ENCODE results near the gene PLS3. TPM values are rescaled to one million over a fixed set of nuclear protein-coding genes. Genes with fewer than 3 reads are reported as not detected.

Gene PLS3
- total and polyA plus RNA-seq, 8 donors, result 11.4 to 42.0 (median 23.2) TPM

DNA sequence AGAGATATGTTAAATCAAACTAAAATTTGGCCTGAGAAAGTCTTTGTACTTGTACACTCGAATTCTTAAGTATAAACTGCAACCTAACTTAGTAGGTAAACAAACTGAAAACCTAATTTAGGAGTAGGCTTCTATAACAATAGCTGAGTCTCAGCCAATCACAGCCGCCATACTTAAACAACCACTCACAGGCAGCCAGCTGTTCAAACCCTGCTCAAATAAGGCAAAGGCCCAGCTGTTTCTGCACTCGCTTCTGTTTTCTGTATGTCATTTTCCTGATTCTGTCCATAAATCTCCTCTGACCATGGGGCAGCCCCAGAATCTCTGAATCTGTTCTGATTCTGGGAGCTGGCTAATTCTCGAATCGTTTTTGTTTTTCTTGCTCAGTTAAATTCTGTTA is 7.8 kb upstream of the PLS3 start:
- H3K9me3 ChIP-seq, result no peaks in the 10 kb centered on the region
- WGBS, 2 donors, result 50 to 74% methylated on average over 5 of the region's 5 CpGs
- no peak for DNase-seq
- TF ChIP-seq, protein P1, sequence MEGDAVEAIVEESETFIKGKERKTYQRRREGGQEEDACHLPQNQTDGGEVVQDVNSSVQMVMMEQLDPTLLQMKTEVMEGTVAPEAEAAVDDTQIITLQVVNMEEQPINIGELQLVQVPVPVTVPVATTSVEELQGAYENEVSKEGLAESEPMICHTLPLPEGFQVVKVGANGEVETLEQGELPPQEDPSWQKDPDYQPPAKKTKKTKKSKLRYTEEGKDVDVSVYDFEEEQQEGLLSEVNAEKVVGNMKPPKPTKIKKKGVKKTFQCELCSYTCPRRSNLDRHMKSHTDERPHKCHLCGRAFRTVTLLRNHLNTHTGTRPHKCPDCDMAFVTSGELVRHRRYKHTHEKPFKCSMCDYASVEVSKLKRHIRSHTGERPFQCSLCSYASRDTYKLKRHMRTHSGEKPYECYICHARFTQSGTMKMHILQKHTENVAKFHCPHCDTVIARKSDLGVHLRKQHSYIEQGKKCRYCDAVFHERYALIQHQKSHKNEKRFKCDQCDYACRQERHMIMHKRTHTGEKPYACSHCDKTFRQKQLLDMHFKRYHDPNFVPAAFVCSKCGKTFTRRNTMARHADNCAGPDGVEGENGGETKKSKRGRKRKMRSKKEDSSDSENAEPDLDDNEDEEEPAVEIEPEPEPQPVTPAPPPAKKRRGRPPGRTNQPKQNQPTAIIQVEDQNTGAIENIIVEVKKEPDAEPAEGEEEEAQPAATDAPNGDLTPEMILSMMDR (IDR thresholded peaks at IDR 0.05), result no peak
- ATAC-seq, result no peak
- no peaks in the 10 kb centered on the region for H3K4me1 ChIP-seq
- H3K36me3 ChIP-seq, result no peaks in the 10 kb centered on the region
- H3K27ac ChIP-seq, result no peak overlapping the region
- H3K4me3 ChIP-seq, result no peak overlapping the region
- peaks cover 0 to 15% (median 1%) of the 10 kb centered on the region in 4 donors for H3K27me3 ChIP-seq
- intact Hi-C loops (cut with DNase I), result no loop called here
- no peak for FAIRE-seq

DNA sequence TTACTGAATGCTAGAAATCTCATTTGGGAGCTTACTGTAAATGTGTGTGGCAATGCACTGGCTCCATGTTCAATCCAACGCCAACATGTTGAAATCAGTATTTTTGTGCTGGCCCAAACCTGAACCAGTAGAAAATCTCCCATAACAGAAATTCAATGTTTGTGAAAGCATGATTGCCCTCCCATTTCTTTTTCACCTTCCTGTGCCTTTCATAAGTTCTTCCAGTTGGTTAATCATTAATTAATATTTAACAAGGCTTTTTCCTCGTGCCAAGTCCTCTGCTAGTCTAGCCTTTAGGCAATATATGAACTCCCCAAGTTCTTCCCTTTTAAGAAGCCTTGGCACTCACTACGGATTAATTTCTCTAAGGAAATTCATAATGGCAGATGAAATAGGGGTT is 1.3 kb upstream of the PLS3 start:
- DNase-seq, result no peak
- no peak overlapping the region for H3K4me3 ChIP-seq
- no peaks in the 10 kb centered on the region for H3K36me3 ChIP-seq
- no peak for FAIRE-seq
- TF ChIP-seq, protein P1 (IDR thresholded peaks at IDR 0.05), result no peak
- H3K4me1 ChIP-seq, result peaks cover 0 to 15% (median 3%) of the 10 kb centered on the region in 3 donors
- H3K27ac ChIP-seq, result peak overlapping the region in 2 of 4 donors; percentile 82 to 89
- H3K27me3 ChIP-seq, result peaks cover 0 to 16% (median 0%) of the 10 kb centered on the region in 4 donors
- peak; percentile 30 to 48 (median 38) for ATAC-seq
- intact Hi-C loops (cut with DNase I), result no loop called here
- WGBS, 2 donors, result 11 to 15% methylated on average over 3 of the region's 3 CpGs
- no peaks in the 10 kb centered on the region for H3K9me3 ChIP-seq

DNA sequence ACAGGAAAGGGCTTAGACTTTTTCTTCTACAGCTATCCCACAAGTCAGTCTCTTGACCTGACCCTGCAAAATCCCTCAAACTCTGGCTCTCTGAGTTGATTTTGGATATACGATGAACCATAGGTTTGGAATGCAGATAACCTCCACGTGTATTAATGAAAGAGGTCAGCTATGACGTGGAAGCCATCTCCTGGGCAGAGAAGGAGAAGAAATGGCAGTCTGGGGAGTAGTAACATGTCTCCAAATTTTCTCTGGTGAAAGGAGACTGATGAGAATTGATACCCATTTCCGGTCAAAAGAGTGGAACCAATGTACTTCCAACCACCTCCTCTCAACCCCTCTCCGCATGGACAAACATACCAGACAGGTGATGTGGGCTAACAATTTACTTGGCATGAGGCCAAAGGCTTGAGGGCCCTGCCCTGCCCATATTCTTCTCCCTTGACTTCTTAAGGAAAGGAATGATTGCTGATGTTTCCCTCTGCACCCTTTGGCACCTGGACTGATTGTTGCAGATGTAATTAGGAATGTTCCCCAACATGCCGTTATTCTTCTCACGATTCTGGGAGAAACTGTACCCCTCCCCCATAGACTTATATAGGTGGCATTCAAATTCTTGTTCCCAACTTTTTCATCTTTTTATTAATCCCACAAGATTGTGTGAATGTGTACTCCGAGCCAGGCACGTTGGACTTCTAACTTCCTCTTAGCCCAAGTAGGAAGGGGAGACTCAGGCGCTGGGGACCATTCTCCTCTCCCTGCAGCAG is 580 bp upstream of the PLS3 start:
- no peaks in the 10 kb centered on the region for H3K9me3 ChIP-seq
- H3K27ac ChIP-seq, result peak overlapping the region in 3 of 4 donors; percentile 59 to 89 (median 82)
- WGBS, 2 donors, result 14 to 17% methylated on average over 10 of the region's 10 CpGs
- peaks cover 0 to 17% (median 3%) of the 10 kb centered on the region in 3 donors for H3K4me1 ChIP-seq
- peaks cover 0 to 16% (median 2%) of the 10 kb centered on the region in 4 donors for H3K27me3 ChIP-seq
- TF ChIP-seq, protein P1 (IDR thresholded peaks at IDR 0.05), result no peak
- FAIRE-seq, result no peak
- peak overlapping the region in 3 of 4 donors; percentile 42 to 55 (median 49) for H3K4me3 ChIP-seq
- H3K36me3 ChIP-seq, result no peaks in the 10 kb centered on the region
- intact Hi-C loops (cut with DNase I), result no loop called here
- ATAC-seq, result peak; percentile 9 to 24 (median 16)
- peak in 1 of 6 donors; percentile 18 for DNase-seq

DNA sequence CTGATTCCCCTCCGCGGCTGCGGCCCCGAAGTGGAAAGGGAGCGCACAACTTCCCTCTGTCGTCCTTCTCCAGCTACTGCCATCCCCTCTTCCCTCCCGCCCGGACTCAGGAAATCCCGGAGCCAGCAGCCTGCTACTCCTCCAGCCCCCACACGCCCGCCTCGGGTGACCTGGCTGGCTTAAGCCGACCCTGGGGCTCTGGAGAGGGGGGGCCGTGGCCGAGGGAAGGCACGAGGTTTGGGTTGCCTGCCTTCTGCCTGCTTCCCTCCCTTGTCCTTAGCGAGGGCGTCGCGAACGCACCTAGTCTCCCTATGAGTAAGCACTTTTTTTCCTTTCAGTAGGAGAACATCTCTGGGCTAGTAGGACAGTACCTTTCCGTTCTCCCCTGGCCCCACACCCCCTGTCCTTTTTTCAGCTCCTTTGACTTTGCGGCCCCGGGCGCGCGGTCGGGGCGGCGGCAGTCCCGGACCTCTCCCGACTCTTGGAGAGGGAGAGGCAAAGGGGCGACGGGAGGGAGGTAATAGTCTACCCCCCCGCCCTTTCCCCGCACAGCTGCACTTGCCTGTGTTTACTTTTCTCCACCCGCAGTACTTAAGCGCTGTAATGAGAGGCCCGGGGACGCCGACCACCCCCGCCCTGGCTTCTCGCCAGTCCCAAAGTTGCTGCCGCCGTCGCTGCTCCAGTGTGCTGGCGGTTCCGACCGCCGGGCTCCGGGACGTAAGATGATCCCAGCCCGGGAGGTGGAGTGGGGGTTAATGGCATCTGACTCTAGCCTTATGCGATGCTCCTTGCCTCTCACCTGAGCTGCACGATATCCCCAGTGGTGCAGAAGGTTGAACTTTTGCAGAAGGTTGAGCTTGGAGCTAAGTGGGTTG is 868 bp downstream of the PLS3 start:
- H3K36me3 ChIP-seq, result no peaks in the 10 kb centered on the region
- H3K9me3 ChIP-seq, result no peaks in the 10 kb centered on the region
- 1 to 3% methylated on average over 53 to 54 of the region's 55 CpGs for WGBS, 2 donors
- FAIRE-seq (no peak), DNase-seq (peak; percentile 32 to 72 (median 42)), ATAC-seq (peak; percentile 47 to 58 (median 54))
- intact Hi-C loops (cut with DNase I), result no loop called here
- peaks cover 0 to 6% (median 2%) of the 10 kb centered on the region in 4 donors for H3K27me3 ChIP-seq
- peak overlapping the region; percentile 44 to 89 (median 70) for H3K27ac ChIP-seq
- TF ChIP-seq, protein P1 (IDR thresholded peaks at IDR 0.05), result no peak
- peaks cover 0 to 20% (median 3%) of the 10 kb centered on the region in 3 donors for H3K4me1 ChIP-seq
- peak overlapping the region; percentile 31 to 55 (median 46) for H3K4me3 ChIP-seq
